Measurements from ENCODE around the gene WBP1. TPM values are rescaled to one million over a fixed set of nuclear protein-coding genes. Genes with fewer than 3 reads are reported as not detected.

Gene WBP1
- total RNA-seq, 2 donors from 2014 or later, result 47.6 to 48.3 TPM

- TF ChIP-seq CTCF (IDR thresholded peaks at IDR 0.05), result no peak
- DNase-seq, result no peak
- Histone ChIP-seq H3K9ac (ENCODE audit: low read depth in 2 of 2, low read length in 2 of 2) (no peak overlapping the region), H3K9me3 (no peaks in the 10 kb centered on the region), H3K27ac (no peak overlapping the region), H3K4me3 (peak overlapping the region; percentile 47), H3K36me3 (no peaks in the 10 kb centered on the region), H3K27me3 (peaks cover 17% of the 10 kb centered on the region), H3K4me1 (peaks cover 15% of the 10 kb centered on the region)
- intact Hi-C loops (cut with DNase I), result no loop called here
Observed at GRCh38 chr2:74496997-74497776, 38.9 kb downstream of the WBP1 start.

GRCh38 chr2:74497777-74498499 lies 39.7 kb downstream of the WBP1 start:
- no peaks in the 10 kb centered on the region for H3K36me3 ChIP-seq
- peaks cover 15% of the 10 kb centered on the region for H3K4me1 ChIP-seq
- H3K4me3 ChIP-seq, result peak overlapping the region; percentile 47
- no peaks in the 10 kb centered on the region for H3K9me3 ChIP-seq
- H3K27ac ChIP-seq, result peak overlapping the region; percentile 32
- peak; percentile 67 for DNase-seq
- intact Hi-C loops (cut with DNase I), result no loop called here
- peaks cover 17% of the 10 kb centered on the region for H3K27me3 ChIP-seq
- TF ChIP-seq CTCF (IDR thresholded peaks at IDR 0.05), result no peak
- peak overlapping the region in 1 of 2 donors; percentile 46 for H3K9ac ChIP-seq (ENCODE audit: low read depth in 2 of 2, low read length in 2 of 2)

GRCh38 chr2:74498500-74499266 lies 40.4 kb downstream of the WBP1 start:
- H3K27ac ChIP-seq, result peak overlapping the region; percentile 32
- H3K4me1 ChIP-seq, result peaks cover 15% of the 10 kb centered on the region
- no peaks in the 10 kb centered on the region for H3K9me3 ChIP-seq
- no peak for TF ChIP-seq CTCF (IDR thresholded peaks at IDR 0.05)
- DNase-seq, result peak; percentile 63
- intact Hi-C loops (cut with DNase I), result no loop called here
- H3K9ac ChIP-seq (ENCODE audit: low read depth in 2 of 2, low read length in 2 of 2), result peak overlapping the region in 1 of 2 donors; percentile 46
- H3K4me3 ChIP-seq, result peak overlapping the region; percentile 47
- H3K36me3 ChIP-seq, result no peaks in the 10 kb centered on the region
- H3K27me3 ChIP-seq, result peaks cover 17% of the 10 kb centered on the region

GRCh38 chr2:74499267-74499939 lies 41.2 kb downstream of the WBP1 start, which contains the start of gene LBX2:
TSS of gene LBX2 (minus strand) at chr2:74499603. CDS start at chr2:74499537, 66 bp downstream.
- DNase-seq, result peak; percentile 57
- Histone ChIP-seq H3K36me3 (no peaks in the 10 kb centered on the region), H3K27ac (peak within 1 kb of the TSS; percentile 32), H3K4me3 (peak within 1 kb of the TSS; percentile 47), H3K4me1 (peaks cover 15% of the 10 kb centered on the region), H3K9ac (ENCODE audit: low read depth in 2 of 2, low read length in 2 of 2) (peak within 1 kb of the TSS in 1 of 2 donors; percentile 46), H3K9me3 (no peaks in the 10 kb centered on the region), H3K27me3 (peaks cover 17% of the 10 kb centered on the region)
- no peak for TF ChIP-seq CTCF (IDR thresholded peaks at IDR 0.05)
- intact Hi-C loops (cut with DNase I), result no loop called here
